ENCODE data around the gene AK8.

Gene AK8

GRCh38 chr9:132877824-132878694 is at the start of gene AK8:
AK8 (minus strand) TSS chr9:132878284; CDS start chr9:132878255, 29 bp downstream.
- DNase-seq (ENCODE audit: low read depth in 2 of 2), result peak; percentile 45 to 48

GRCh38 chr9:132927704-132928103 is 49.6 kb upstream of the AK8 start:
- DNase-seq (ENCODE audit: low read depth in 2 of 2), result no peak

DNA sequence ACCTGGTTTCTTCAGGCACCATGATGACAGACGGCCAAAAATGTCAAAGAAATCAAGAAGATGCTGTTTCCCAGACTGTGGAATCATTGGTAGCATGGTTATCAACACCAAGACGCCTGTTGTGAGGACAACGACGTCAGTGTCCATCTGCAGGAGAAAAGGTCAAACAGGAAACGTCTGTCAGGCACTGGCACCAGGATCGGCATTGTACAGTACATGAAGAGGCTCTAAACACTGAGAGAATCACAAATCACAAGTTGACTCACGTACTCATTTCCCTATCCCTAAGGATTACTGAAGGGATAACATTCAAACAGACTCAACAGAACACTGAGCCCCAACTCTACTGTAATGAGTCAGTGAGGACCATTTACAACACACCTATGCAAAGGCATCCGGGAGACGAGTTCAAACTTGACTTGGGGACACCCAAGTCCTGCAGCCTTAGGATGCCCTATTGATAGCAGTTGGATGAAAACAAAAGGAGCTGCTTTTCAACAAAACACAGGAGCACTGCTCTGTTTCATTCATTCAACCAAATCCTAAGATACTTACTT is 45.3 kb upstream of the AK8 start:
- DNase-seq (ENCODE audit: low read depth in 2 of 2), result no peak

DNA sequence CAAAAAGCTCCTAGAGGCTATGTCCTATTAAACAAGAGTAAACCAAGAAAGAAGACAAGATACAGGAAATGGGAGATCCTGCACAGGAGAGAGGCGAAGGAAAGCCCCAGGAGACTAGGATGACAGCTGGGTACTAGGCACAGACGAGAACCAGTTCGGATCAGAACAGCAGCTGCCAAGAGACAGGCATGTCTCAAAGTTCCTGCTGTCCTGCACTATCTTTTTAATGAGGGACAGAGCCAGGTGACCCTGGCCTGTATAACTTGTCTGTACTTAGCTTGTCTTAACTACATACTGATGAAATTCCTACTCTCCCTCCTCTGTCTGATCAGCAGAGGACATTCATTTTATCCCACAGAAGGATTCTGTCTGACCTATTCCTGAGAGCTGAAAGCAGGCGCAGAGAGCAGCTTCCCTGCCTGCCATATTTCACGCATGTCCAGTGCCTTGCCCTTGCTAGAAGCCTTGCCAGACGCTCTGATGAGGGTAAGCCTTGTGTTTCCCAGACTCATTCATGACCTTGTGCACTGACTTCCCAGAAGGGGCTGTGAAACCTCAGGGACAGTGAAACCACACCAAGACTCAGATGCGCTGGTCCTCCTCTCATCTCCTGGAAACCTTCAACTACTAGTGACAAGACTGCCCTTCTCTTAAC is 41.7 kb upstream of the AK8 start:
- no peak for DNase-seq (ENCODE audit: low read depth in 2 of 2)

GRCh38 chr9:132914924-132915323 is 36.8 kb upstream of the AK8 start:
- DNase-seq (ENCODE audit: low read depth in 2 of 2), result no peak

DNA sequence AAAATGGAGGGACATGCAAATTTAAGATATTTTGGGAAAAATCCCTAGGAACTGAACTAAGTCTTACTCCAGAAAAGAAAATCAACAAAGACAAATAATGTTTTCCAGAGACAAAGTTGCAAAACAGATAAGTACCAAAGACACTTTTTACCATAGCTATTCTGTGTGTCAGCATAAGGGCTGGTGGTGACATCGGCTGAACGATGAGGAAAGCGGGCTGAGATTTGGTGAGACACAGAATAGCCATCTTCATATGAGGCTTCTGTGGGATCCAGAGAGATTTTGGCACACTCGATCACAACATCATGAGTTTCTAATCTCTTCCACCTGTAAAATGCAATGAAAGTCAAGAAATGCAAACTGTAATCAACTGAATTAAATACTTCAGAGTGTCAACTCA is 34.0 kb upstream of the AK8 start:
- no peak for DNase-seq (ENCODE audit: low read depth in 2 of 2)

GRCh38 chr9:132910376-132910775 is 32.3 kb upstream of the AK8 start:
- DNase-seq (ENCODE audit: low read depth in 2 of 2), result no peak

GRCh38 chr9:132909311-132909710 is 31.2 kb upstream of the AK8 start:
- no peak for DNase-seq (ENCODE audit: low read depth in 2 of 2)

GRCh38 chr9:132908635-132909034 is 30.6 kb upstream of the AK8 start:
- no peak for DNase-seq (ENCODE audit: low read depth in 2 of 2)

DNA sequence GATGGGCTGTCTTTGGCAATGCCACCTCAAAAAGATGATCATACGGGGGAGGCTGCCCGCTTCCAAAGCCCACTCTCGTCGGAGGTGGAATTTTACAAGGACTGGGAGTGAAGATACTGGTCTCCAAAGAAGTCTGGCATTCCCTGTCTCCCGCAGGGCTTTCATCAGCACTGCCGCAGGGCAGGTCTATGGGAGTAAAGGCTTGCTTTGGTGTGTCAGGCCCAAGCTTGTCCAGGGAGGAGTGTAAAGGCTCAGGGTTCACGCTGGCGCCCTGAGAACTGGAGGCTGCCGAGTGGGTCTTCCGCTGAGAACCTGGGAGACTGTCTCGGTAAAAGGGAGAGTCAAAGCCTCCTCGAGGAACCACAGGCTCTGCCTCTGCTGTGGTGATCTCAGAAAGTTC is 27.6 kb upstream of the AK8 start:
- DNase-seq (ENCODE audit: low read depth in 2 of 2), result no peak

GRCh38 chr9:132903574-132904492 is 25.7 kb upstream of the AK8 start:
- no peak for DNase-seq (ENCODE audit: low read depth in 2 of 2)

- peak; percentile 45 to 47 for DNase-seq (ENCODE audit: low read depth in 2 of 2)
Observed at GRCh38 chr9:132901858-132902831, 24.1 kb upstream of the AK8 start.

GRCh38 chr9:132898051-132898450 is 20.0 kb upstream of the AK8 start:
- no peak for DNase-seq (ENCODE audit: low read depth in 2 of 2)

DNA sequence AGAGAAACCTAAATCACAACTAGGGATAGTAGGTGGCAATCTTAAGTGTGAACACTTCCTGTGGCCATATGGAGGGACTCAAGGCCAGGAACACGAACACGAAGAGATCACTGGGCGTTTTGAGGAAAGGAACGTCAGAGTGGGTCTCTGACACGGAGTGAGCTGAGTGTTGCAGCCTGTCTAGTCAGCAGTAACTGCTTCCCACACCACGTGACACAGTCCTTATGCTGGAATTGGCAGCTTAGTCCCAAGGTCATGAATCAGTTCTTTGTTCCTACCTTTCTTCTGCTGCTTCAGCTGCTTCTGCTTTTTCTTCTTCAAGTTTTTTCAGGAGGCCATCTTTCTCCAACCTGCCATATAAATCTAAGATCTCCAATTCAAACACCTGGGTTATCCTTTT is 18.8 kb upstream of the AK8 start:
- no peak for DNase-seq (ENCODE audit: low read depth in 2 of 2)

DNA sequence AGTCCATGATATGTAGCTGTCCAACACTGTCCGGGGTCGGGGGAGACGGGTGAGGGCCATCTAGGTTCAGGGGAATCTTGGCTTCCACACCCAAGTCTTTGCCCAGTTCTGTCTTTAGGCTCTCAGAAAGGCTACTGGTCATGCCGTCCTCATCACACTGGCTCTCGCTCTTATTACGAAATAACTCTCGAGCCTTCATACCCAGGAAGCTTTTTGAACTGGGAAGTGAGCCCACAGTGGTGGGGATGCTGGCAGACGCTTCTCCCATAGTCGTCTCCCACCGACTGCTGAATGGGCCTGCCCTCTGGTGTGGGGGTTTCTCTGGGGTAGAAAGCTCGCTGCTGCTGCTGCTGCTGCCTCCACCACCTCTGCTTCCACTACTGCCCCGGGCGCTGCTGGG is 18.2 kb upstream of the AK8 start:
- no peak for DNase-seq (ENCODE audit: low read depth in 2 of 2)

DNA sequence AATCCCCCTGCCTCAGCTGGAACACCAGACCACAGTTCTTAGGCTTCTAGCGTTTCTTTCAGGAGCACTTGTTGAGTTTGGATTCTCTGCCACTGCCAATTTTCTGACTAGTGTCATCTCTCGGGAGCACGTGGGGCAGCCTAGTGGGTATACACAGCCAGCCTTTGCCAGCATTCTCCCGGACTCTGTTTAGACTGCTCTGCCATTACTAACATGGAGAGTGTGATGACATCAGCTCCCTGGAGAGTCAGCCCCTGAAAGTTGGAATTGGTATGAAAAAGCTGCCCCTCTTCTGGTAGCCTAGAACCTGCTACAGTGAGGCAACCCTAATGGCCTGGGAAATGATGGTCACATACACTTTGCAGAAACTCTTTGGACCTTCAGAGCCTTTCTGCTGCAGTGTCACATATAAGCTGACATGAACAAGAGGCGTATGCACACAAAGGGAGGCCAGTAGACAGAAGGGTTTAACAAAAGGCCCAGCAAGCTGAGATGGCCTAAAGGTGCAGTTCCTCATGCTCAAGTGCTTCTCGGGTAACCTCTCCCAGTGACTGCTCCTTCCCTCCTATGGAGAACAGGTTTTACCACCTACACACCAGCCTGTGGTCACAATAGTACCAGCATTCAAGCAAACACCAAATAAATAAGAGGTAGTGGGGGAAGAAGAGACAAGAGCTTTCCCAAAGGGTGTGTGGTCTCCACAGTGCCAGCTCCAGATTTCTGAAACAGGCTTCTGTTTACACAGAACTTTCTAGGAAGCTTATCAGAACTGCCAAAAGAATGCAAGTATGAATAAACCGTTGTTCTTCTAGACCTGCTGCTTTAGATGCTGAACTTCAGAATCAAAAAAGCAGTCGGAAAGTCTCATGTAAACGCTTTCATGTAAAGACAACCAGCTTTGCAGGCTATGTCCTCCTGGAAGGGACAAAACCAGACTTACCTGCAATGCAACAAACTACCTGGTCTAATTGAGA is 17.1 kb upstream of the AK8 start:
- DNase-seq (ENCODE audit: low read depth in 2 of 2), result no peak

- no peak for DNase-seq (ENCODE audit: low read depth in 2 of 2)
Observed at GRCh38 chr9:132894346-132894745, 16.3 kb upstream of the AK8 start.

DNA sequence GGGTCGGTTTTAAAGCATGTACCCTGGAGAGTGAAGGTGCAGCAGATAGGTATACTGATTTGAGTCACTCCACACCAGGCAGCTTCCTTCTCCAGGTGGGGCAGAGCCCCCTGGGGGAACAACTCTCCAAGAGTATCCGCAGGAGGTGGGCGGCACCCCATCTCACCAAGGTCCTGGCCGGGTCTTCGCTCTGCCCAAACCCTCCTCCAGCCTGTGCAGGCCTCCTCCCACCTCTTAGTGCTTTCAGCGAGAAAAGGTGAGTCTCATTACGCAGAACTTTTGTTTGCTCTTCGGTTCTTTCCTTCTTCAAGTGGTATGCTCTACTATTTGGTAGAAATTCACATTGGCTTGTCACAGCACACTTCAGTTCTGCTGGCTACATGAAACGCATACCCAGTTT is 14.3 kb upstream of the AK8 start:
- no peak for DNase-seq (ENCODE audit: low read depth in 2 of 2)

DNA sequence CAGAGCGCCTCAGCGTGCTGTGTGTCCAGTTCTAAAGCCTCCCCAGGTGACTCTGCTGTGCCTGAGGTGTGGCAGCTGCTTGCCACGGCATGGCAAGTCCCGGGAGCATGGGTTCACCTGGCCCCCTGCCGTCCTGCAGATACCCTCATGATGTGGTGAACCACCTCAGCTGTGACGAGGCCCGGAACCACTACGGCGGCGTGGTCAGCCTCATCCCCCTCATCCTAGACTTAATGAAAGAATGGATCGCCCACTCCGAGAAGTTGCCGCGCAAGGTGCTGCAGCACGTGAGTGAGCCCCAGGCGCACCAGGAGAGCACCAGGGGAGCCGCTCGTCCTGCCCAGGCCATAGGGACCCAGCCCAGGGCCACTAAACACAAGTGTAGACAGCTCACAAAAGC is 10.1 kb upstream of the AK8 start:
- DNase-seq (ENCODE audit: low read depth in 2 of 2), result no peak
